ENCODE results near the gene AMER3.

The AMER3 gene

GRCh38 chr2:130786076-130786475 lies 30.7 kb downstream of the AMER3 start:
- no peak for DNase-seq (ENCODE audit: low spot score)

DNA sequence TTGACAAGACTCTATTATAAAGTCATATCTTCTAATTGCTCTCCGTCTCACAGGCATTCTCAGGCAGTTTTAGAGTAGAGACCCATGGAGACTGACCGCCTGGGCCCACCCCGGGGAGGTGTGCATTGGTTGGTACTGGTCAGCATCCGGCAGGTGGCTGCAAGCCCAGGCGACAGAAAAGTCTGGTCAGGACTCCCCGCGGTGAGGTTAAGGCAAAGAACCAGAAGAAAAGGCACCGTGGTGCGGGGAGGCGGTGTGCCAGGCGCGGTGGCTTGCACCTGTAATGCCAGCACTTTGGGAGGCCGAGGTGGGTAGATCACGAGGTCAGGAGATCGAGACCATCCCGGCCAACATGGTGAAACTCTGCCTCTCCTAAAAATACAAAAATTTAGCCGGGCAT lies 32.5 kb downstream of the AMER3 start:
- DNase-seq (ENCODE audit: low spot score): no peak

GRCh38 chr2:130790312-130790711 lies 35.0 kb downstream of the AMER3 start:
- DNase-seq (ENCODE audit: low spot score): no peak

DNA sequence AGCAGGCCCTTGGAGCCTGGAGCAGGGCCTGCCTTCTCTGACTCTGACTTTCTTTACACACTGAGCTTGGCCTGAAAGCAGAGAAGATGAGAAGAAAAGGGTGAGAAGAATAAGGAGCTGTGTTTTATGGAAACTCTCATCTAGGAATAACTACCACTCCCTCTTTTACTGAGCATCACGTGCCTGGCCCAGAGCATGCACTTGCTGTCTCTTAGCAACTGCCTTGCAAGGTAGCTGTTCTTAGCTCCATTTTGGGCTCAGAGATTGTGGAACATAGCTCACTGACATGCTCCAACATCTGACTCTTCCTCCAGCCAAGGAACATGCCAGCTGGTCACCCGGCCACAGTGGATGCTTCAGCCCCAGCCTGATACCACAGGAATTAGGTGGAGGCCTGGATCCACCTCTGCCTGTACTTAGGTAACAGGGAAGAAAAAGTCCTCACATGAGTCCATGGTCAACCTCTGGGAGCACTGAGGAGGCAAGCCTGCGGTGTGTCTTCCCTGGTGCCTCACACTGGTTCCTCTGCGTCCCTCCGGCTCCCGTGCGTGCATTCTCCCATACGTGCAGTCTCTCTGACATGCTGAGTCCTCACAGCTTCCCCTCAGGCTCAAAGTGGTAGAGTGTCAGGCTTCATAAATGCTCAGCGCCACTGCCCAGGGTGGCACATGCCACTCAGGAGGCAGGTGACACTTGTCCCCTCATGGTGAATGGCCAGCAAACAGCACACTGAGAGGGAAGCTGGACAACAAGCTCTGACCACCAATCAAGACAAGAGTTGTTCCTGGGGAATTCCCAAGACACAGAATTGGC lies 35.7 kb downstream of the AMER3 start:
- DNase-seq (ENCODE audit: low spot score): no peak

DNA sequence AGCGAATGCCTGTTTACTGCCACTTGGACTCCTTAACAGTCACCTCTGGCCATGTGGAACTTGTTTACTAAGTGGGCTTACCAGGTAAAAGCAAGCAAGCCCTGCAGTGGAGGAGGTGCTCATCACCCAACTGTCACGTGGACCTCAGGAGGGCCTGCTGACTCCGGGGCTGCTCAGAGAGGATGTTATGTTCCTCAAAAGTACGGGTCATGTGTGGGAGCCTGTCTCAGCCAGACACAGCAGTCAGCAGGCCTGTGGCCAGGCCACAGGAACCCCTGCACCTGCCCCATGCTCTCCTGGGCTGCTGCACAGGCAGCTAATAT lies 36.2 kb downstream of the AMER3 start:
- no peak for DNase-seq (ENCODE audit: low spot score)

DNA sequence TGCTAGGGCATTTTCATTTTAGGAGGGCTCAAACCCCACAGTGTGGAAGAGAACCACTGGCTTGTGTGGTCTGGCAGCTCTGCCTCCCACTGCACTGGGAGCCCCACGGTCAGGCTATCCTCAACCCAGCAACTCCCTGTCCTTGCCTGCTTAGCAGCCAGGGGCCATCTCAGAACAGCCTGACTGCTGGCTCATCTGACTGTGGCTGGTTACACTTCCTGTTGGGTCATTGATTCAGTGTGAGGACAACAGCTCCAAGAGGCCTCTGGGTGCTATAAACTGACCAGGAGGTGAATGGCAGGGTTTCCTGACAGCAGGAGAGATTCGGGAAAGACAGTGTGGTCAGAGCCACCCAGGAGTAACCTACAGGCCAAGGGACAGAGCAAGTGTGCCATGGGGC lies 40.1 kb downstream of the AMER3 start:
- DNase-seq (ENCODE audit: low spot score): no peak

- no peak for DNase-seq (ENCODE audit: low spot score)
Observed at GRCh38 chr2:130796290-130796689, 41.0 kb downstream of the AMER3 start.

- DNase-seq (ENCODE audit: low spot score): peak; percentile 89
Observed at GRCh38 chr2:130797493-130798435, 42.4 kb downstream of the AMER3 start.

DNA sequence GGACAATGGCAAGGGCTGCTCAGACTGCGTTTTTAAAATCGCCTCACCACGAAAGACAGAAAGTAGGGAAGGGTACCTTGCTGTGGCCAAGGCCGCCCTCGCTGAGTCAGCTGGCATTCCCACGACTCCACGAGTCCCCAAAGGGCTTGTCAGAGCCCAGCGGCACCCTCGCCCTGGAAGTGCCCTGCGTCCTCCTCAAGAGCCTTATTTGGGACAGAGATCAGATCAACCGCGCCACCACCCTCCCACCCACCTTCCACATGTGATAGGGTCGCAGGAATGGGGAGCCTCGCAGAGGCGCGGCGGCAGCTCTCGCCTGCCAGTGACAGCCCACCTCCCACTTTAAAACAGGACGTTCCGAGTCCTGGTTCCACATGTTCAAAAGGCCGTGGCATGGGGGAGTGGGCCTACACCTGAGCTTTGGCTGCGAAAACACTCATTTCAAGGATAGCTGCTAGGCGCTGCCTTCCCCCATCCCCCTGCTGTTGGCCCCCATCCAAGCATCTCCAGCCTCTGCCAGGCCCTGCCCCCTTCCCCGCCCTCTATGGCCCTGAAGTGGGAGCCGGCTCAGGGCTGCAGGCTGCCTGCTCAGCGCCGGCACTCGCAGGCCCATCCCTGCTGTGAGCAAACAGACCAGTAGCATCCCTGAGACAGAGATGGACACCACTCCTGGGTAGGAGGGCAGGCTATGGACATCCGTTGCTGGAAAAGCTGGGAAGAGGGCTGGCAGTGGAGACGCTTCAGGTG lies 43.3 kb downstream of the AMER3 start:
- no peak for DNase-seq (ENCODE audit: low spot score)

DNA sequence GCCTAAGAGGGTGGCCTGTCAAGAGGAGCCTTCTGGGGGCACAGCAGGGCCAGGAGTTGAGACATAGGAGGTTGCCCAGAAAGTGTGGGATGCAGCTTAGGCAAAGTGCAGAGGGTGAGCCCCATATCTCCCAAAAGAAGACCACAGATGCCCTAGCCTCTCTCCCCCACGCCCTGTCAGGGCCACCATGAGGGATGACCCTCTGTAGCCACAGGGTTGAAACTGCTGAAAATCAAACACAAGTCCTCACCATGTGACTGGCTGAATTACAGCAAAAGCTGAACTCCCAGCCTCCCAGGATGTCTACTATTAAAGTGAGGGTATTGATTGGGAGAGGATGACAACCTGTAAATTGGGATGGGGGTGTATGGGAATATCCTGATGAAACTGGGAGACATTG lies 44.0 kb downstream of the AMER3 start:
- DNase-seq (ENCODE audit: low spot score): no peak

- DNase-seq (ENCODE audit: low spot score): no peak
Observed at GRCh38 chr2:130805613-130806012, 50.3 kb downstream of the AMER3 start.

GRCh38 chr2:130806370-130806769 lies 51.0 kb downstream of the AMER3 start:
- DNase-seq (ENCODE audit: low spot score): no peak

DNA sequence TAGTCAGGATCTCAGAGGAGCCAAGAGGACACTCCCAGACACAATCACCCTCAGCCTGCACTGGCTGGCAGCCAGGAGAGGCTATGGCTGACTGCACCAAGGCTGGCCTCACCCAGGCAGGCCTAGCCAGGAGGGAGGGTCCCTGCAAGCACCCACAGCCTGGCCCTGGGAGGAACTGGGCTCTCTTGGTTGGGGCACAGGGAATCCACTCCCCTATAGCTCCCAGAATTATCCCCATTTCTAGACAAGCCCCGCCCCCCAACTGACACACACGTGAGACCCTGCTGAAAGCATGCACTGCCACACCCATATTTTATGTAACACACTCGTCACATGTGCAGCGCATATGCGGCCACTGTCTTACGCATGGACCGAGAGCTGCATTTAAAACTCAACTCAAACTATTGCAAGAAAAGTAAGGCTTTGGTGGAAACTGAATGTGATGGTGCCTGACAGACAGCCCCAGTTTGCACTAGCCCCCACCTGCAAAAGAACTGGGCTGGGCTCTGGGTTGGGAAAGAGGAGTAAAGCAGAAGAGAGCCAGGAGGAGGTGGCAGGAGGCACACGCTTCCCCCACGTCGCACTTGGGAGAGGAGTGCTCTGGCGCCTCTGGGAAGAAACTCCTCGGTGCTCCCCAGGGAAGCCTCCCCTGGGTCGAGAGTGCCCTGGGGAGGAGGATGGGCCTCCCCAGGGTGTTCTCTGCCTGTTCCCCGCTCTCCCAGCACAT lies 52.5 kb downstream of the AMER3 start:
- DNase-seq (ENCODE audit: low spot score): no peak

GRCh38 chr2:130808482-130809268 lies 53.3 kb downstream of the AMER3 start:
- DNase-seq (ENCODE audit: low spot score): no peak

DNA sequence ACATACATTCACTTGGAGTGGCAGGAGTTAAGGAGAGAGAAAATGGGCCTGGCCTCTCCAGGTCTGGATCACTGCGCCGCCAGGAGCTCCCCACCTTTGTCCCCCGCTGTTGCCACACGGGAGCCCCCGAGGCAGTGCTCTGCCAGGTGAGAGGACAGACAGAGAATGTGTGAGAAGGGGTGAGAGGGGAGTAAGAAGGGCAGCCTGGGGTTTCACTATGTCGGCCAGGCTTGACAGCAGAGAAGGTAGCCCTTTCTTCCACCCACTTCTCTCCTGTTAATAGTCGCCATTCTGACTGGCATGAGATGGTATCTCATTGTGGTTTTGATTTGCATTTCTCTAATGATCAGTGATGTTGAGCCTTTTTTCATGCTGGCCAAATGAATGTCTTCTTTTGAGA lies 55.1 kb downstream of the AMER3 start:
- DNase-seq (ENCODE audit: low spot score): no peak

- DNase-seq (ENCODE audit: low spot score): no peak
Observed at GRCh38 chr2:130813722-130814121, 58.4 kb downstream of the AMER3 start.

DNA sequence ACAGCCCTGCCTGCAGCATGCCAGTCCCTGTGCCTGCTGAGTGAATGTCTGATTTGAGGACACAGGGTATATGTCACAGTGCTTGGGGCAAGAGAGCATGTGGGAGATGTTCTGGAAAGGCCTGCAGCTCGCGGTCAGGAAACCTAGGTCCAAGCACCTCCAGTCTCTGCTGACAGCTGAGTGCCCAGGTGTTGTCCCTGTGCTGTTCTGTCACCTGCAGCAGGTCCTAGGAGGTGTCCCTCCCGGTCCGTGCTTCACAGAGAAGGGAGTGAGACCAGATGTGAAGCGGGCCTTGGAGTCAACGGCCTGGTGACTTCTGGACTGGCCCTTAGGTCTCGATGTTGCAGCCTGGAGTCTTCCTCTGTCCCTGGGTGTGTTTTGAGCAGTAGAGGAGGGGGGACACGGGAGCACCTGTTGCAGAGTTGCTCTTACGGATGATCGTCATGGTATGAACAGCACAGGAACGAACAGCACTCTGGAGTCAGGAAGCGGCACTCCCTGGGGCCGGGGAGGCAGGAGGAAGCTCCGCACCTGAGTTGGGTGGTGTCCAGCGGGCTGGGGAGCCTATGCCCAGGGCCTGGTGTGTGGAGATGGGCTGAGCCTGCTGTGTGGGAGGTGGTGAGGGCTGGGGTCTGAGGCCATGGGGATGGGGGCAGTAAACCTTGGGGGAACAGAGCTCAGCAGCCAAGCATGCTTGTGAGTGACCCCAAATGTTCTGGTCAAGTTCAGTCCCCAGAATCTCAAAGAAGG lies 59.8 kb downstream of the AMER3 start:
- no peak for DNase-seq (ENCODE audit: low spot score)
